PFSK-1 (cell line): ENCODE measurements around the gene ZNF541. TPM values are rescaled to one million over a fixed set of nuclear protein-coding genes. Genes with fewer than 3 reads are reported as not detected.

Source experiments
- FOXP2 ChIP-seq: optimal IDR thresholded peaks from 2 replicates; pipeline ENCODE3; 2011; ENCODE audit warnings: borderline replicate concordance, control low read depth, inconsistent platforms; ENCODE audit not compliant: insufficient read depth; ENCODE audit errors: extremely low read length, extremely low read depth
- POLR2AphosphoS5 ChIP-seq: IDR thresholded peaks from 2 replicates; pipeline ENCODE4 v1.6.1; 2012; ENCODE audit warnings: low read depth, mild to moderate bottlenecking, control low read depth, low read length, moderate library complexity
- SIN3A ChIP-seq: IDR thresholded peaks from 2 replicates; pipeline ENCODE4 v1.6.1; 2012; ENCODE audit warnings: mild to moderate bottlenecking, low read length, moderate library complexity, borderline replicate concordance; ENCODE audit not compliant: insufficient read depth
- TAF1 ChIP-seq: IDR thresholded peaks from 2 replicates; pipeline ENCODE4 v1.6.1; 2012; ENCODE audit warnings: low read length, control low read depth, borderline replicate concordance; ENCODE audit not compliant: insufficient read depth
- polyA plus RNA-seq: library from polyadenylated mRNA; unstranded; fragments of >200 nt; gene quantifications from one replicate; pipeline ENCODE4 v1.2.1, GENCODE V29; 2012; ENCODE audit warnings: low read depth, missing spikeins; ENCODE audit not compliant: insufficient read length
- TF ChIP-seq, protein P1 (sequence below), 2 experiments: IDR thresholded peaks; 2 replicates each; pipeline versions ENCODE4 v1.6.1 to v1.8.0; 2011 to 2012; ENCODE audit warnings: low read depth in 2 of 2, low read length in 2 of 2, control low read depth in 1 of 2, inconsistent platforms in 1 of 2, mild to moderate bottlenecking in 1 of 2, moderate library complexity in 1 of 2; ENCODE audit not compliant: insufficient read depth in 1 of 2

ZNF541 gene
- 0.18 TPM for polyA plus RNA-seq

DNA sequence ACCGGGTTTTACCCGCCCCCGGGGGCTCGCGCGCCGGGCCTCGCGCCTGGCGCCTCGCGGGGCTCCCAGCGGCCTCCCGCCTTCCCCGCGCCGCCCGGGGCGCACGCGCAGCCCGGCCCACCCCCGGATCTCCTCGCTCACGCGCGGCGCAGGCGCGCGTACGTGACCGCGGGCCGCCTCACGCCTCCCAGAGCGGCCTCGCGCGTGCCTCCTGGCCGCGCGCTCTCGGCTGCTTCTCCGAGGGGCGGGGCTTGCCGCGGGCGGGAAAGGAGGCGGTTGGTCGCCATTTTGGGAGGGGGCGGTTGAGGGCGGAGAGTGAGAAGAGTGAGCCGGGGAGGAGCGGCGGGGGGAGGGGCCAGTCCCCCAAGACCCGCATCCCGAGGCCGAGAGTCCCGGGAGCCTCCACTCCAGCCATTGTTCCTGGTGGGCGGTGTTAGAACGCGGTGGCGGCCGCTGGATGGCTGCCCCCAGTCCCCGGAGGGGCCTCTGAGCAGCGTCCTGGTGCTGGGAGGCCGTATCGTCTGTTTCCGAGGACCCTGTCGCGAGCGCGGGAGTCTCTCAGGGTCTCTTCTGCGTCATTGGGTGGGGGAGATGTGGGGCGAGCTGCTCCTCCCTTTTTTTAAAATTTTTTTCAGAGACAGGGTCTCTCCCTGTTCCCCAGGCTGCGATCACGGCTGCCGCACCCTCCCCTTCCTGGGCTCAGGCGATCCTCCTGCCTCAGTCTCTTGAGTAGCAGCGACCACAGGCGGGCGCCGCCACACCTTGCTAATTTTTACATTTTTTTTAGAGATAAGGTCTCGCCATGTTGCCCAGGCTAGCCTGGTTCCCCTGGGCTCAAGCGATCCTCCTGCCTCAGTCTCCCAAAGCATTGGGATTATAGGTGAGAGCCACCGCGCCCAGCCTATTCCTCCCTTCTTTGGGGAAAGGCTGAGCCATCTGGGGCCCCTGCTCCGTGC lies at the start of gene ZNF541:
Gene ZNF541, minus strand, starts transcription at position 78 of the 956 bp plus-strand sequence. CDS start 17,292 bp downstream, outside the sequence.
- TF ChIP-seq SIN3A (no peak), POLR2AphosphoS5 (no peak), FOXP2 (no peak), TAF1 (no peak)
- TF ChIP-seq, protein P1, sequence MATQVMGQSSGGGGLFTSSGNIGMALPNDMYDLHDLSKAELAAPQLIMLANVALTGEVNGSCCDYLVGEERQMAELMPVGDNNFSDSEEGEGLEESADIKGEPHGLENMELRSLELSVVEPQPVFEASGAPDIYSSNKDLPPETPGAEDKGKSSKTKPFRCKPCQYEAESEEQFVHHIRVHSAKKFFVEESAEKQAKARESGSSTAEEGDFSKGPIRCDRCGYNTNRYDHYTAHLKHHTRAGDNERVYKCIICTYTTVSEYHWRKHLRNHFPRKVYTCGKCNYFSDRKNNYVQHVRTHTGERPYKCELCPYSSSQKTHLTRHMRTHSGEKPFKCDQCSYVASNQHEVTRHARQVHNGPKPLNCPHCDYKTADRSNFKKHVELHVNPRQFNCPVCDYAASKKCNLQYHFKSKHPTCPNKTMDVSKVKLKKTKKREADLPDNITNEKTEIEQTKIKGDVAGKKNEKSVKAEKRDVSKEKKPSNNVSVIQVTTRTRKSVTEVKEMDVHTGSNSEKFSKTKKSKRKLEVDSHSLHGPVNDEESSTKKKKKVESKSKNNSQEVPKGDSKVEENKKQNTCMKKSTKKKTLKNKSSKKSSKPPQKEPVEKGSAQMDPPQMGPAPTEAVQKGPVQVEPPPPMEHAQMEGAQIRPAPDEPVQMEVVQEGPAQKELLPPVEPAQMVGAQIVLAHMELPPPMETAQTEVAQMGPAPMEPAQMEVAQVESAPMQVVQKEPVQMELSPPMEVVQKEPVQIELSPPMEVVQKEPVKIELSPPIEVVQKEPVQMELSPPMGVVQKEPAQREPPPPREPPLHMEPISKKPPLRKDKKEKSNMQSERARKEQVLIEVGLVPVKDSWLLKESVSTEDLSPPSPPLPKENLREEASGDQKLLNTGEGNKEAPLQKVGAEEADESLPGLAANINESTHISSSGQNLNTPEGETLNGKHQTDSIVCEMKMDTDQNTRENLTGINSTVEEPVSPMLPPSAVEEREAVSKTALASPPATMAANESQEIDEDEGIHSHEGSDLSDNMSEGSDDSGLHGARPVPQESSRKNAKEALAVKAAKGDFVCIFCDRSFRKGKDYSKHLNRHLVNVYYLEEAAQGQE (IDR thresholded peaks at IDR 0.05; ENCODE audit: insufficient read depth in 1 of 2, low read depth in 2 of 2, low read length in 2 of 2), result no peak

- TF ChIP-seq SIN3A (no peak), FOXP2 (no peak)
These were observed 46.8 kb upstream of the ZNF541 start for GRCh38 chr19:47619763-47620162.

DNA sequence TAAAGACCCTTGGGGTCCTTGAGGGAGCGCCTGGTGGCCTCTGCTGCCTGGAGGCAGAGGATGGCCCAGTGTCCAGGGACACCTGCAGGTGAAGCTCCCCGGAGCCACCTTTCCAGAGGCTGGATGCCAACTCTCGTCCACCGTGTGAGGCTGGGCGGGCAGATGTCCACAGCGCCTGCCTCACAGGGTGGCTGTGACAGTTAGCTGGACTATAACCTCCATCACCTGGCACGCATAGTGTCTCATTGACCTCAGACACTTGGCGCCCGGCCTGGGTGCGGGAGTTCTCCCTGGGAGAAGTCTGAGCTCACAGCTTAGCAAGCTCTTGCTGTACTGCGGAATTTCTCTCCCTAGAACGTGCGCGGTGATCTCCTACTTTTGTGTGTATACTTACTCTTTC lies 45.8 kb upstream of the ZNF541 start:
- no peak for TF ChIP-seq FOXP2
- TF ChIP-seq POLR2AphosphoS5, result no peak
- TF ChIP-seq, protein P1 (IDR thresholded peaks at IDR 0.05; ENCODE audit: insufficient read depth in 1 of 2, low read depth in 2 of 2, low read length in 2 of 2), result no peak
- no peak for TF ChIP-seq TAF1
- TF ChIP-seq SIN3A, result no peak

- TF ChIP-seq SIN3A (no peak), FOXP2 (no peak), TAF1 (no peak), POLR2AphosphoS5 (no peak)
- TF ChIP-seq, protein P1 (IDR thresholded peaks at IDR 0.05; ENCODE audit: insufficient read depth in 1 of 2, low read depth in 2 of 2, low read length in 2 of 2), result no peak
These were observed 42.8 kb upstream of the ZNF541 start for GRCh38 chr19:47615714-47616113.

DNA sequence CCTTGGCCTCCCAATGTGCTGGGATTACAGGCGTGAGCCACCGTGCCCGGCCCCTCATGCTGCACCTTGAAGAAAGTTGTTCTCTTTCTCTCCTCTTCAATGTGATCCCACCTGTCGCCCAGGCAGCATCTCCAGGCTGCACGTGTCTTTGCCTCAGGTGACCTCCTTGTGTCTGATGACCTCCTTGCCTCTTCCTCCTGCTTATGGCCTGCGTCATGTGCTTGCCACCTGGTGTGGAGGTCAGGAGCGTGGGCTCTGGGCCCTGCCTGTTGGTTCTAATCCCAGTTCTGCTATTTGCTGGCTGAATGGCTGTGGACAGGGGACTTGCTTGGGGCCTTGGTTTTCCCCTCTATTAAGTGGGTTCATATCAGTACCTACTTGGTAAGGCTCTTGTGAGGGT lies 42.3 kb upstream of the ZNF541 start:
- no peak for TF ChIP-seq FOXP2
- TF ChIP-seq, protein P1 (IDR thresholded peaks at IDR 0.05; ENCODE audit: insufficient read depth in 1 of 2, low read depth in 2 of 2, low read length in 2 of 2), result no peak
- no peak for TF ChIP-seq SIN3A
- TF ChIP-seq POLR2AphosphoS5, result no peak
- TF ChIP-seq TAF1, result no peak
